HepG2 (cell line): ENCODE data around the gene SLC48A1. TPM values are rescaled to one million over a fixed set of nuclear protein-coding genes. Genes with fewer than 3 reads are reported as not detected.

Experiments used
- ATAC-seq: fragments of 200-7000 bp; cut with Tn5 transposase; 3 replicates; pipeline ENCODE4 v1.9.1; 2020; ENCODE audit warnings: mild to moderate bottlenecking, moderate library complexity
- BruUV-seq: library from RNA; stranded (reverse); fragments of 400-500 nt; replicated peaks from 2 replicates; lab custom pipeline; 2021; lab: Mats Ljungman, UMichigan
- CTCF ChIA-PET: fragments of 300-600 bp; formaldehyde crosslinking; extraction: SDS; loops from one replicate; lab custom pipeline; 2021; ENCODE audit warnings: low total read pairs, inconsistent platforms, low intra/inter-chr PET ratio; lab: Yijun Ruan, JAX
- POLR2A ChIA-PET: fragments of 350-600 bp; sonication (Branson Sonifier 250); formaldehyde crosslinking; loops from one replicate; lab custom pipeline; 2020; ENCODE audit warnings: antibody characterized with exemption, inconsistent platforms; lab: Yijun Ruan, JAX
- DNase-seq: peaks from one replicate; pipeline ENCODE4 v3.0.0-alpha.2; 2015; ENCODE audit warnings: low spot score
- FAIRE-seq: peaks from 3 replicates; lab custom pipeline; 2011; peaks lifted over from hg19 to GRCh38; lab: Jason Lieb, UNC
- H2AFZ ChIP-seq: one replicate; pipeline ENCODE4 v1.6.1; 2011; ENCODE audit warnings: low read length, inconsistent platforms
- H3K27ac ChIP-seq: fragments of 300-600 bp; 3 replicates; pipeline ENCODE4 v1.8.0; 2011; ENCODE audit warnings: mixed run types, mild to moderate bottlenecking, mixed read lengths, low read length, inconsistent platforms; ENCODE audit not compliant: insufficient read depth; ENCODE audit errors: extremely low read length
- H3K27me3 ChIP-seq, 2 experiments: fragments of 200-600 bp in 1 of 2; 2 replicates in 1 of 2; 3 replicates in 1 of 2; pipeline versions ENCODE4 v1.6.0 to v1.8.0; 2011; ENCODE audit warnings: low read length in 2 of 2, mild to moderate bottlenecking in 2 of 2, moderate library complexity in 2 of 2, inconsistent platforms in 1 of 2; ENCODE audit not compliant: insufficient read depth in 2 of 2, control insufficient read depth in 1 of 2
- H3K36me3 ChIP-seq, 2 experiments: fragments of 200-600 bp in 1 of 2; replicated peaks in 1 of 2; 2 replicates in 1 of 2; 3 replicates in 1 of 2; pipeline versions ENCODE4 v1.5.1 to v1.8.0; 2011; ENCODE audit warnings: low read length in 2 of 2, inconsistent platforms in 1 of 2; ENCODE audit not compliant: insufficient read depth in 2 of 2, control insufficient read depth in 1 of 2
- H3K4me1 ChIP-seq: 2 replicates; pipeline ENCODE4 v1.5.1; 2012; ENCODE audit warnings: low read length, inconsistent platforms; ENCODE audit not compliant: insufficient read depth
- H3K4me2 ChIP-seq: 2 replicates; pipeline ENCODE4 v1.6.0; 2011; ENCODE audit warnings: low read depth, low read length, inconsistent platforms
- H3K4me3 ChIP-seq, 3 experiments: fragments of 200-600 bp in 1 of 3; sonication (generic), shearing (Covaris generic) in 1 of 3; replicated peaks in 1 of 3; 2 replicates each; pipeline ENCODE4 v1.5.1; 2011 to 2016; ENCODE audit warnings: low read length in 3 of 3, inconsistent platforms in 2 of 3, low read depth in 2 of 3, mild to moderate bottlenecking in 2 of 3, control low read depth in 1 of 3, mixed read lengths in 1 of 3; ENCODE audit not compliant: insufficient read depth in 1 of 3
- H3K79me2 ChIP-seq: one replicate; pipeline ENCODE4 v1.6.1; 2011; ENCODE audit warnings: low read length, inconsistent platforms; ENCODE audit not compliant: insufficient read depth
- H3K9ac ChIP-seq: 2 replicates; pipeline ENCODE4 v1.6.0; 2011; ENCODE audit warnings: mild to moderate bottlenecking, low read depth, low read length, inconsistent platforms; ENCODE audit not compliant: insufficient read depth
- H3K9me3 ChIP-seq: 2 replicates; pipeline ENCODE4 v1.5.1; 2012; ENCODE audit warnings: mild to moderate bottlenecking, low read length
- H4K20me1 ChIP-seq: 2 replicates; pipeline ENCODE4 v1.6.0; 2011; ENCODE audit warnings: inconsistent platforms, mild to moderate bottlenecking, low read length, moderate library complexity; ENCODE audit not compliant: insufficient read depth
- CCAR2 ChIP-seq: fragments of 200-400 bp; formaldehyde crosslinking; optimal IDR thresholded peaks from 2 replicates; pipeline ENCODE3; 2018; ENCODE audit warnings: low read depth, mild to moderate bottlenecking, low read length, moderate library complexity
- ETS1 ChIP-seq: sonication (generic); formaldehyde crosslinking; IDR thresholded peaks from 2 replicates; pipeline ENCODE4 v1.4.0; 2020; ENCODE audit warnings: missing genetic modification reagents
- KDM1A ChIP-seq: IDR thresholded peaks from 2 replicates; pipeline ENCODE4 v1.6.1; 2016; ENCODE audit warnings: missing compliant biosample characterization
- MIER3 ChIP-seq: IDR thresholded peaks from 2 replicates; pipeline ENCODE4 v1.6.1; 2016; ENCODE audit warnings: missing compliant biosample characterization, borderline replicate concordance
- SNAPC4 ChIP-seq: sonication (generic); formaldehyde crosslinking; IDR thresholded peaks from 2 replicates; pipeline ENCODE4 v1.4.0; 2020; ENCODE audit warnings: mild to moderate bottlenecking, missing genetic modification reagents
- TARDBP ChIP-seq: sonication (generic); formaldehyde crosslinking; IDR thresholded peaks from 2 replicates; pipeline ENCODE4 v1.8.0; 2022; ENCODE audit warnings: mild to moderate bottlenecking, missing genetic modification reagents
- TCF12 ChIP-seq, 2 experiments: fragments of 450-650 bp in 1 of 2; sonication (generic) in 1 of 2; formaldehyde crosslinking in 1 of 2; IDR thresholded peaks; 2 replicates each; pipeline versions ENCODE4 v1.6.1 to v1.8.0; 2017 to 2022; ENCODE audit warnings: antibody characterized with exemption in 1 of 2, mild to moderate bottlenecking in 1 of 2, missing genetic modification reagents in 1 of 2, moderate library complexity in 1 of 2
- ZFP41 ChIP-seq: sonication (generic); formaldehyde crosslinking; IDR thresholded peaks from 2 replicates; pipeline ENCODE4 v1.4.0; 2020; ENCODE audit warnings: mild to moderate bottlenecking, missing genetic modification reagents, borderline replicate concordance
- ZFY ChIP-seq: sonication (generic); formaldehyde crosslinking; IDR thresholded peaks from 2 replicates; pipeline ENCODE4 v1.4.0; 2020; ENCODE audit warnings: missing genetic modification reagents
- WGBS: methylation state at CpG from one replicate; pipeline ENCODE4 v1.1.6; 2017; ENCODE audit warnings: low lambda C conversion rate; 5-methylcytosine and 5-hydroxymethylcytosine counted together
- in situ Hi-C: cut with HindIII; loops from 2 replicates; pipeline ENCODE4 v1.10.0; 2017; ENCODE audit warnings: low pct_unique_long_range_greater_than_20kb; ENCODE audit not compliant: extremely low pct_ligation_motif_present
- intact Hi-C: fragments of 100-400 bp; cut with micrococcal nuclease; formaldehyde crosslinking; loops from one replicate; pipeline ENCODE4 v1.10.0; 2022; ENCODE audit not compliant: unreplicated experiment
- polyA plus RNA-seq, 8 experiments: library from polyadenylated mRNA; depleted of rRNA in 3 of 8; stranded (reverse) in 7 of 8; unstranded in 1 of 8; fragments of >200 nt; fragmentation: Illumina TruSeq in 4 of 8; extraction: Trizol in 4 of 8; gene quantifications; 2 replicates each; pipeline versions ENCODE4 v1.2.1 to v1.2.3, GENCODE V29; 2011 to 2016; ENCODE audit warnings: low read depth in 4 of 8, missing spikeins in 1 of 8, mixed read lengths in 1 of 8; ENCODE audit not compliant: insufficient read depth in 1 of 8
- total RNA-seq, 5 experiments: library from RNA; depleted of rRNA; stranded (reverse); fragments of >200 nt; fragmentation: Illumina TruSeq; extraction: Trizol; gene quantifications; 2 replicates each; pipeline ENCODE4 v1.2.3, GENCODE V29; 2016; ENCODE audit warnings: low read depth in 1 of 5
- TF ChIP-seq, protein P1 (sequence below): IDR thresholded peaks from 2 replicates; pipeline ENCODE4 v1.6.1; 2016; ENCODE audit warnings: low read depth, missing genetic modification reagents, missing compliant biosample characterization
- TF ChIP-seq, protein P2 (sequence below): sonication (generic); formaldehyde crosslinking; IDR thresholded peaks from 2 replicates; pipeline ENCODE4 v1.5.0; 2020; ENCODE audit warnings: mild to moderate bottlenecking, missing genetic modification reagents

The SLC48A1 gene
- total and polyA plus RNA-seq, 2 of the 13 experiments (the other 11 are each of a cell fraction or from before 2014, with no cell fraction given), result 2.2 to 3.7 TPM

GRCh38 chr12:47811072-47811396 lies 38.0 kb downstream of the SLC48A1 start:
- Histone ChIP-seq H4K20me1 (no peaks in the 10 kb centered on the region), H2AFZ (no peak overlapping the region), H3K9ac (no peak overlapping the region), H3K4me2 (no peak overlapping the region), H3K27me3 (no peaks in the 10 kb centered on the region), H3K79me2 (peaks cover 1% of the 10 kb centered on the region), H3K4me1 (0 out of 2 replicates have a peak, but pooled peaks cover 5% of the 10 kb centered on the region), H3K27ac (no peak overlapping the region), H3K9me3 (no peaks in the 10 kb centered on the region), H3K4me3 (no peak overlapping the region), H3K36me3 (no peaks in the 10 kb centered on the region)
- ChIA-PET POLR2A (no interaction called here), CTCF (no interaction called here)
- intact Hi-C loops, result no loop called here
- ATAC-seq (no peak), DNase-seq (no peak), FAIRE-seq (no peak)
- 100% methylated on average over 1 of the region's 2 CpGs for WGBS
- BruUV-seq, result no TSS peak
- in situ Hi-C loops, result no loop called here
- no peak for TF ChIP-seq KDM1A (CRISPR knock-in tag)
- TF ChIP-seq TARDBP (CRISPR knock-in tag), result no peak
- TF ChIP-seq CCAR2, result no peak
- TF ChIP-seq ETS1 (CRISPR knock-in tag), result no peak
- no peak for TF ChIP-seq TCF12 (IDR thresholded peaks at IDR 0.05)
- no peak for TF ChIP-seq TCF12 (CRISPR knock-in tag; IDR thresholded peaks at IDR 0.05)
- no peak for TF ChIP-seq MIER3 (CRISPR knock-in tag)
- TF ChIP-seq, protein P1, sequence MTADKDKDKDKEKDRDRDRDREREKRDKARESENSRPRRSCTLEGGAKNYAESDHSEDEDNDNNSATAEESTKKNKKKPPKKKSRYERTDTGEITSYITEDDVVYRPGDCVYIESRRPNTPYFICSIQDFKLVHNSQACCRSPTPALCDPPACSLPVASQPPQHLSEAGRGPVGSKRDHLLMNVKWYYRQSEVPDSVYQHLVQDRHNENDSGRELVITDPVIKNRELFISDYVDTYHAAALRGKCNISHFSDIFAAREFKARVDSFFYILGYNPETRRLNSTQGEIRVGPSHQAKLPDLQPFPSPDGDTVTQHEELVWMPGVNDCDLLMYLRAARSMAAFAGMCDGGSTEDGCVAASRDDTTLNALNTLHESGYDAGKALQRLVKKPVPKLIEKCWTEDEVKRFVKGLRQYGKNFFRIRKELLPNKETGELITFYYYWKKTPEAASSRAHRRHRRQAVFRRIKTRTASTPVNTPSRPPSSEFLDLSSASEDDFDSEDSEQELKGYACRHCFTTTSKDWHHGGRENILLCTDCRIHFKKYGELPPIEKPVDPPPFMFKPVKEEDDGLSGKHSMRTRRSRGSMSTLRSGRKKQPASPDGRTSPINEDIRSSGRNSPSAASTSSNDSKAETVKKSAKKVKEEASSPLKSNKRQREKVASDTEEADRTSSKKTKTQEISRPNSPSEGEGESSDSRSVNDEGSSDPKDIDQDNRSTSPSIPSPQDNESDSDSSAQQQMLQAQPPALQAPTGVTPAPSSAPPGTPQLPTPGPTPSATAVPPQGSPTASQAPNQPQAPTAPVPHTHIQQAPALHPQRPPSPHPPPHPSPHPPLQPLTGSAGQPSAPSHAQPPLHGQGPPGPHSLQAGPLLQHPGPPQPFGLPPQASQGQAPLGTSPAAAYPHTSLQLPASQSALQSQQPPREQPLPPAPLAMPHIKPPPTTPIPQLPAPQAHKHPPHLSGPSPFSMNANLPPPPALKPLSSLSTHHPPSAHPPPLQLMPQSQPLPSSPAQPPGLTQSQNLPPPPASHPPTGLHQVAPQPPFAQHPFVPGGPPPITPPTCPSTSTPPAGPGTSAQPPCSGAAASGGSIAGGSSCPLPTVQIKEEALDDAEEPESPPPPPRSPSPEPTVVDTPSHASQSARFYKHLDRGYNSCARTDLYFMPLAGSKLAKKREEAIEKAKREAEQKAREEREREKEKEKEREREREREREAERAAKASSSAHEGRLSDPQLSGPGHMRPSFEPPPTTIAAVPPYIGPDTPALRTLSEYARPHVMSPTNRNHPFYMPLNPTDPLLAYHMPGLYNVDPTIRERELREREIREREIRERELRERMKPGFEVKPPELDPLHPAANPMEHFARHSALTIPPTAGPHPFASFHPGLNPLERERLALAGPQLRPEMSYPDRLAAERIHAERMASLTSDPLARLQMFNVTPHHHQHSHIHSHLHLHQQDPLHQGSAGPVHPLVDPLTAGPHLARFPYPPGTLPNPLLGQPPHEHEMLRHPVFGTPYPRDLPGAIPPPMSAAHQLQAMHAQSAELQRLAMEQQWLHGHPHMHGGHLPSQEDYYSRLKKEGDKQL, result no peak
- no peak for TF ChIP-seq ZFP41 (CRISPR knock-in tag)
- TF ChIP-seq ZFY, result no peak
- TF ChIP-seq SNAPC4, result no peak
- TF ChIP-seq, protein P2, sequence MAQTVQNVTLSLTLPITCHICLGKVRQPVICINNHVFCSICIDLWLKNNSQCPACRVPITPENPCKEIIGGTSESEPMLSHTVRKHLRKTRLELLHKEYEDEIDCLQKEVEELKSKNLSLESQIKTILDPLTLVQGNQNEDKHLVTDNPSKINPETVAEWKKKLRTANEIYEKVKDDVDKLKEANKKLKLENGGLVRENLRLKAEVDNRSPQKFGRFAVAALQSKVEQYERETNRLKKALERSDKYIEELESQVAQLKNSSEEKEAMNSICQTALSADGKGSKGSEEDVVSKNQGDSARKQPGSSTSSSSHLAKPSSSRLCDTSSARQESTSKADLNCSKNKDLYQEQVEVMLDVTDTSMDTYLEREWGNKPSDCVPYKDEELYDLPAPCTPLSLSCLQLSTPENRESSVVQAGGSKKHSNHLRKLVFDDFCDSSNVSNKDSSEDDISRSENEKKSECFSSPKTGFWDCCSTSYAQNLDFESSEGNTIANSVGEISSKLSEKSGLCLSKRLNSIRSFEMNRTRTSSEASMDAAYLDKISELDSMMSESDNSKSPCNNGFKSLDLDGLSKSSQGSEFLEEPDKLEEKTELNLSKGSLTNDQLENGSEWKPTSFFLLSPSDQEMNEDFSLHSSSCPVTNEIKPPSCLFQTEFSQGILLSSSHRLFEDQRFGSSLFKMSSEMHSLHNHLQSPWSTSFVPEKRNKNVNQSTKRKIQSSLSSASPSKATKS (CRISPR knock-in tag), result no peak
